GM12872 (cell line): Measurements from ENCODE around the gene MRPL47.

Experiments used
- TF ChIP-seq, protein P1 (sequence below): IDR thresholded peaks from 3 replicates; pipeline ENCODE4 v1.5.1; 2011; ENCODE audit warnings: low read depth, mild to moderate bottlenecking, low read length, moderate library complexity; ENCODE audit not compliant: insufficient read depth

The MRPL47 gene

GRCh38 chr3:179640469-179640868, 36.0 kb upstream of the MRPL47 start:
- TF ChIP-seq, protein P1, sequence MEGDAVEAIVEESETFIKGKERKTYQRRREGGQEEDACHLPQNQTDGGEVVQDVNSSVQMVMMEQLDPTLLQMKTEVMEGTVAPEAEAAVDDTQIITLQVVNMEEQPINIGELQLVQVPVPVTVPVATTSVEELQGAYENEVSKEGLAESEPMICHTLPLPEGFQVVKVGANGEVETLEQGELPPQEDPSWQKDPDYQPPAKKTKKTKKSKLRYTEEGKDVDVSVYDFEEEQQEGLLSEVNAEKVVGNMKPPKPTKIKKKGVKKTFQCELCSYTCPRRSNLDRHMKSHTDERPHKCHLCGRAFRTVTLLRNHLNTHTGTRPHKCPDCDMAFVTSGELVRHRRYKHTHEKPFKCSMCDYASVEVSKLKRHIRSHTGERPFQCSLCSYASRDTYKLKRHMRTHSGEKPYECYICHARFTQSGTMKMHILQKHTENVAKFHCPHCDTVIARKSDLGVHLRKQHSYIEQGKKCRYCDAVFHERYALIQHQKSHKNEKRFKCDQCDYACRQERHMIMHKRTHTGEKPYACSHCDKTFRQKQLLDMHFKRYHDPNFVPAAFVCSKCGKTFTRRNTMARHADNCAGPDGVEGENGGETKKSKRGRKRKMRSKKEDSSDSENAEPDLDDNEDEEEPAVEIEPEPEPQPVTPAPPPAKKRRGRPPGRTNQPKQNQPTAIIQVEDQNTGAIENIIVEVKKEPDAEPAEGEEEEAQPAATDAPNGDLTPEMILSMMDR: no peak

DNA sequence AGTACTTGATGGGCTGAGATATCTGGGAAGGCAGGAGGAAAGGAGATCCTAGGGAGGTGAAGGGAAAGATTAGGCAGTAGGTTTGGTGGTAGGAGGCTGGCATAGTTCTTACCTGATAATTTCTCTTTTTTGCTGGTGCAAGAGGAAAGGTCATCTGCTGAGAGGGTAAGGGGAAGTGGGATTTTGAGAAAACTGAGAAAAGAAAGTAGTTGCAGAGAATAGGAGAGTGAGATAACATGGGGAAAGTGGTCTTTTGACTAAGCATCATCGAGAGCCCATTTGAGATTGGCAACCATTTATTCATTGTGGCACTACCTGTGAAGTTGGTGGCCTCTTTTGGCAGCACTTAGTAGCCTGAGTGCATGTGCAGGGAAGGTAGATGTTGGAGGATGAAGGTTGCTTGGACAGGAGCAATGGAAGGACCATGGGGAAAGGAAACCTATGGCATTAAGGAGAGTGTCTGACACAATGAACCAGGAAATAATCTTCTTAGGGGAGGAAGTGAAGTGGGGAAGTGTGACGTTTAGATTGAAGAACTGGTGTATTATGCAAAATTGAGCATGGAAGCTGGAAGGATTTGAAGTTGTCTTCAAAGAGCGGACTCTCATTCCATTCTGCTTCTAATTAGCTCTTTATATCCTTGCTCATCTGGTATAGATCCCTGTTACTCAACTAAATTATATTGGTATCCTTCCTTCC, 26.5 kb upstream of the MRPL47 start:
- TF ChIP-seq, protein P1: no peak

DNA sequence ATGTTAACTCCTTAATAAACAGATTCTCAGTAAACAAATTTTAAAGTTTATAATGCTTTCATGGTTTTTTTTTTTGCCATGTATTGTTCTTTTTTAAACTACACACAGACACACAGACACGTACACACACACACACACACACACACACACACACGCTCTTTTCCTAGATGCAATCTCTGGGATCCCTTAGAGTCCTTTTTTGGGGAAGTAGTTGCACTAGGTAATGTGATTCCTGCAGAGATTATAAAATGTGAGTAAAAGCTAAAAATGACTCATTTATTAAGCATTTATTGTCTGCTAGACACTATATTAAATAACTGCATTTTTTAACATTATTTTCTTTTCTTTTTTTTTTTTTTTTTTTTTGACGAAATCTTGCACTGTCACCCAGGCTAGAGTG, 20.0 kb upstream of the MRPL47 start:
- TF ChIP-seq, protein P1: no peak

GRCh38 chr3:179622023-179622422, 17.6 kb upstream of the MRPL47 start:
- TF ChIP-seq, protein P1: no peak

DNA sequence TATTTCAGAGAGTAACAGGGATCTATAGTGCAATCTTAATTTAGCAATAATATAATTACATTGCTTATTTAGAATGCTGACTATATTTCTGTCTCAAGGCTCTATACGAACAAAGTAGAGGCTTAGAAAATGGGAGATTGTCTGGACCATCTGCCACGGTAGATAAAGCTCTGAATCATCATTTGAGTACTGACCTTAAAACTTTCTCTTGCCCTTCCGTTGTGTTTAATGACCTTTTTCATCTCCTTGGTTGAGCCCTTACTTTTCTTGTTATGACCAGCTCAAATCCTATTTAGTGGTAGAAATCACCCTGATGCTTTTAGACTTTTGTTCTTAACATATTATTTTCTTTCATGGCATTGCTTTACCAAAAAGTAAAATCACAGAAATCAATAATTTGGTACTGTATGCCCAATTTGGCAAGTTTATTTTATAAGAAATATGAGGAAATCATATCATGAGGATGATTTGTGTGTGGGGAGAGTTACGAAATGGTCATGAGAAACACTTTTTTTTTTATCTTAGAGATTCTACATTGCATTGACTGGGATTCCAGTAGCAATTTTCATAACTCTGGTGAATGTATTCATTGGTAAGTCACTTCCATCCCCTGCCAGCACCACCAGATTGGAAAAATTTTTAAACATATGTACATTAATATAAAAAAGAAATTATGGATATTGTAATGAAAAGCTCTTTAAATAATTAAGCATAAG, 11.2 kb upstream of the MRPL47 start:
- TF ChIP-seq, protein P1: no peak

DNA sequence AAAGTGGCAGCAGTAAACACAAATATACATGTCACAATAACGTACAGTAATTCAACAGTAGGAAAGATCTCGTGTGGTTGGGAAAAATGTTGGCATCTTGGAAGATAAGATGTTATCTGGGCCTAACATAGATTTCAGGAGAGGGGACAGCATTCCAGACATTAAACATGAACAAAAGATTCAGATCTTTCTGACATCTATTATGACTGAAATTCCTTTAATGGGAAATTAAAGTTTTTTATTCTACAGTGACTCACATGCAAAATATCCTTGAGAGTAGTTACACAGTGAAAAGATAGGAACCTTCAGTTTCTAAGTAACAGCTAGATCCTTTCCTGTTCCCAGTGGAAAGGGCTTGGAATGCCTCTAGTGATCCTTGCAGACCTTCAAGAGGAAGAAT, 9.4 kb upstream of the MRPL47 start:
- TF ChIP-seq, protein P1: no peak

GRCh38 chr3:179610066-179610465, 5.6 kb upstream of the MRPL47 start:
- TF ChIP-seq, protein P1: no peak
